PC-9 (cell line): ENCODE results near the gene TRIM44.

Source experiments
- CTCF ChIP-seq: fragments of 200-600 bp; sonication (generic); conservative IDR thresholded peaks from 2 replicates; pipeline ENCODE4 v1.6.1; 2017; ENCODE audit warnings: mixed run types, antibody characterized with exemption, mild to moderate bottlenecking, moderate library complexity
- EZH2 ChIP-seq: fragments of 200-600 bp; sonication (generic); IDR thresholded peaks from 2 replicates; pipeline ENCODE4 v1.8.0; 2017; ENCODE audit warnings: antibody characterized with exemption, low read depth

- TF ChIP-seq EZH2: no peak
- TF ChIP-seq CTCF: no peak
These were observed 131.8 kb downstream of the TRIM44 start for GRCh38 chr11:35794333-35794732.
